Right forelimb (tissue), 1 donor: ENCODE results near the gene SRRM2.
A peak's percentile ranks its signal among the peaks of the same experiment; 100 is the strongest.
"Not testable (repeated sequence)": the region's sequence is repeated elsewhere in the genome, so short reads cannot be mapped to it uniquely, and the experiment has no call there.

ENCODE experiments used
- DNase-seq: peaks from one replicate; pipeline ENCODE4 v3.0.0-alpha.2; 2018

SRRM2 gene

DNA sequence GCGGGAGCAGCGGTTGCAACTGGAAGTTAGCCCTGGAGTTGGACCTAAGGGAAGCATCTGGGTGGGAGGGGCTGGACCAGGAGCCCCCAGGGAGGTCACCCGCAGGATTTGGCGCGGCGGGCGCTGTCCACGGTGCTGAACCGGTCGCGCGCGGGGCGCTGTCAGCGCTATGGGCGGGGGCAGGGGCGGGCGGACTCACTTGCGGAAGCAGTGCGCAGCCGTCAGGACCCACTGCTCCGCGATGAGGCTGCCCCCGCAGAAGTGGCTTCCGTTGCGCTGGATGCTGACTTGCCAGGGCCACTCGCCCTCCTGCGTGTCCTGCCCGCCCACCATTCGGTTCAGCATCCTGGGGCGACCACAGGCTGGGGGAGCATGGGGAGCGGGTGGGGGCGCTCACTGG is 36.9 kb upstream of the SRRM2 start:
- DNase-seq, result peak; percentile 81

DNA sequence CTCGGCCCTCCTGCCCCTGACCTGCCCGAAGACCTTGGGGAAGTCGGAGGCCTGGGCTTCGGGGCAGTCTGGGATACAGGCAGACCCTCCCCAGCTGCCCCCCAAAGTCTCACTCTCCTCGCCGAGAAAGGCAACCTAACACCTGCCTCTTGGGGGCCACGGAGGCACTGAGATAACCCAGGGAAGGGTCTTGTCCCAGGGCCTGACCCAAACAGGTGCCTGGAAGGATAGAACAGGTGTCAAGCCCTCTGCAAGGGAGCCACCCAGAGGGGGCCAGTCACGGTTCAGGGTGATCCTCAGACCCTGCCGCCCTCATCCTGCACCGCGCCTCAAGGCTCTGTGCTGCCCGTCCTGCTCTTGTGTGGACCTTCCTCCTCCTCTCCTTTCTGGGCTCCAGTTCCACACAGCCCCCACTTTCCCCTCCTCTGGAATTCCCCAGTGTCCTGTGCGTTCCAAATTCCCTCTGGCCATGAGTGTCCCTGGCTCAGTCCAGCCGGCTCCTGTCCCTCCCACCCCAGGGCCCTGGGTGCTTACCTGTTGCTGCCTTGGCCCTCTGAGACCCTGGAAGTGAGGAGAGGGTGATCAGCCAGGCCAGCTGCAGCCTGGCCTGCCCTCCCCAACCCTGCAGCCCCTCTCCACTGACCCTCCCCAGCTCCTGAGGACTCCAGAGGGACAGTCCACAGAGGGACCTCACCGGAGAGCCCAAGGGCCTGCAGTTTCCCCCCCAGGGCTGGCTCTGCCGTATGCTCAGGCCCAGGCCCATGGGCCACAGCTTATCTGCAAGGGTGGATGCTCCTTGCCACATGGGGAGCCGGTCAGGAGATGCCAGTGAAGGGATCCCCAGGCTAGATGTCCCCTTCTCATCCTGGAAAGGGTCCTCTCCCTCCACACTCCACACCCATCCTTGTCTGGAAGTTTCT is 36.2 kb upstream of the SRRM2 start:
- DNase-seq, result peak; percentile 40

DNA sequence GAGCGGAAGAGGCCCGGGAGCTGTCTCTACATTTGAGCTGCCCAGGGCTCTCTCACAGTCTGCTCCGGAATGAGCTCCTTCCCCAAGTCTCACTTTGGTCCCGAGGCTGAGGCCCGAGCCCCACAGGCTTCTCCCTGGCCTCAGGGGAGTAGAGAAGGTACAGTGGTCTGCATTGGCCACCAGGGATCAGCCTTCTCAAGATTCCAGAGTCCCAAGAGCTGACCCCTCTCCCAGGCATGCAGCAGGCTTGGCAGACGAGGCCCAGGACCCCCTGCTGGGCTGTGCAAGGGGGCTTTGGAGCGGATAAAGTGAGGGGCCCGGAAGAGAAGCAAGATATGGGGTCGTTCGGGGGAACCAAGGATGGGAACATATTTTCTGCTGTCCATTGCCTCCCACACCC is 35.5 kb upstream of the SRRM2 start:
- DNase-seq, result no peak

GRCh38 chr16:2717383-2718263 is 34.8 kb upstream of the SRRM2 start:
- DNase-seq, result no peak

DNA sequence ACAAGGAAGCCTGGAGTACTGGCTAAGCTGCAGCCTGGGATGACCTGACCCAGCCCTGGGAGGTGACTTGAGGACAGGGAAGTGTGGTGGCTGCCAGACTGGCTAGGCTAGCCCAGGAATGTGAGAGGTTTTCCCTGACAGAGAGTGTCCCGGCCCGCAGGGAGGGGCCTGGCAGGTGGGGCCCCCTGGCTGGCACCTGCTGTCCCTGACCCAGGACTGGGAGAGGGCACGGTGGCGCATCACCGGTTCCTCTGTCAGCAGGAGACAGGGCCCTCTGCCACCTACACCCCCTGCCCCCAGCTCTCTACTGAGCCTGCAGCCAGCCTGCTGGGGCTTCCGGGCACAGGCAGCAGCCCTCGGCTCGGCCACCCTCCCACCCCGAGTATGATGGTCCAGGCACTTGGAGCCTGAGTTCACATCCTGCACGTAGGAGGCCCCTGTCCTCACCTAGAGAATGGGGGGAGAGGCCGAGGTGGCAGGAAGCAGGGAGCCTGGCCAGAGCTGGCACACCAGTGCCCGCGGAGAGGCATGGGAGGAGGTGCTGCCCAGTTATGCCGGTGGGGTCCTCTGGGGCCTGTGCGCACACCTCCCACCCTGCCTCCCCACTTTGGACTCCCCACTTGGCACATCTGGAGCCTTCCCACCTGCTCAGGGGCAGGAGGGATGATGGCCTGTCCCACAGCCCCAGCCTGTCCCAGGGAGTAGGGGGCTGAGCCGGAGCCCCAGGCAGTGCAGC is 32.9 kb upstream of the SRRM2 start:
- DNase-seq, result no peak

DNA sequence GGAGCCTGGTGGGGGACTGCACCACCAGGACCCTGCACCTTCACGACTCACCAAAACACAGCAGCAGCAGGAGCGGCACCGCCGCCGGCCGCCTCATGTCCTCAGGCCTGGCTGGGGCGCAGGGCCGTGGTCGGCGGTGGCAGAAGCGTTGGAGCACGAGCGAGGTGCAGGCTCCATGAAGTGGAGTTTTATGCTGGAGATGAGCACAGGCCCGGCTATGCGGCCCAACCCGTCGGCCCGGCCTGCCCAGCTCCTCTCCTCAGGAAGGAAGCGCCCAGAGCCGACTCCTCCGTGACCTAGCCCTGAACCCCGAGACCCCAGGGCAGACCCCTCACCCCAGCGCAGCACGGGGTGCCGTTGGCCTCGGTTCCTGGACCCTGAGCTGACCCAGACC is 32.4 kb upstream of the SRRM2 start, which contains the start of gene PRSS27:
Gene PRSS27, minus strand, starts transcription at position 161 of the 394 bp plus-strand sequence. Its CDS starts 64 bp downstream, at position 97.
- no peak for DNase-seq

DNA sequence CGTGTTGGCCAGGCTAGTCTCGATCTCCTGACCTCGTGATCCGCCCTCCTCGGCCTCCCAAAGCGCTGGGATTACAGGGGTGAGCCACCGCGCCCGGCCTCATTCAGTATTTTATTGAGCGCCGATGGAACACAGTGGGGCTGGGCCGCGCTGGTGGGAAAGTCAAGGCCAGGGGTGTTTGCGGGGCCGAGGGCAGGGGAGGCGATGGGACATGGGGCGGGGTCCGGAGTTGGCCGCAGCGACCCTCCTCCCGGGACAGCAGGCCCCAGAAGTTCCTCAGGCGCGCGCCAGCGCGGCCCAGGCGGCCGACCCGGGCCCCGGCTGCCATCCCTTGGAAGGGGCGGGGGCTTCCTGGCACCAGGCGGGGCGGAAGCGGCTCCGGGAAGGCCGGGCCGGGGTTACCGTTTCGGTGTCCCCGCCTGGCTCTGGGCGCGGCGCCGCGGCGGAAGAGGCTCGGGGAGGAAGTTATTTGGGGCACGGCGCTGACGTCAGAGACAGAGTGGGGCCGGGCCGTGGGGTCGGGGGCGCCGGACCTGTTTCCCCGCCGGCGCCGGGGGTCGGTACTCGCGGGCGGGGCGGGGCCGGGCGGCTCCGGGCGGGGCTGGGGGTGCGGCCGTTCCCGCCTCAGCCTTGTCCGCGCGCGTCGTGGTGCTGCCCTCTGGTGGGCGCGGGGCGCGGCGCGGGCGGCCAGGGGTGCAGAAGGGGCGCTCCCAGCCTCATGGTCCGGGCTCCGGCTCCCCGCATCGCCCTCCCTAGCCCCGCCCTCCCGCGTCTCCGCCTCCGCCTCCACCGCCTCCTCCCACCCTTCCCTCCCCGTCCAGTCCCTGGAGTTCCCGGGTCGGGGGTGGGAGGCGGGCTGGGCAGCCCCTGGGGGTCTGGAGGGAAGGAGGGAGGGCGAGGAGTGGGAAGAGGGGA is 31.5 kb upstream of the SRRM2 start:
- DNase-seq, result peak; percentile 90

GRCh38 chr16:2721634-2722173 is 30.7 kb upstream of the SRRM2 start:
- not testable (repeated sequence) for DNase-seq

GRCh38 chr16:2724088-2724676 is 28.3 kb upstream of the SRRM2 start:
- no peak for DNase-seq

DNA sequence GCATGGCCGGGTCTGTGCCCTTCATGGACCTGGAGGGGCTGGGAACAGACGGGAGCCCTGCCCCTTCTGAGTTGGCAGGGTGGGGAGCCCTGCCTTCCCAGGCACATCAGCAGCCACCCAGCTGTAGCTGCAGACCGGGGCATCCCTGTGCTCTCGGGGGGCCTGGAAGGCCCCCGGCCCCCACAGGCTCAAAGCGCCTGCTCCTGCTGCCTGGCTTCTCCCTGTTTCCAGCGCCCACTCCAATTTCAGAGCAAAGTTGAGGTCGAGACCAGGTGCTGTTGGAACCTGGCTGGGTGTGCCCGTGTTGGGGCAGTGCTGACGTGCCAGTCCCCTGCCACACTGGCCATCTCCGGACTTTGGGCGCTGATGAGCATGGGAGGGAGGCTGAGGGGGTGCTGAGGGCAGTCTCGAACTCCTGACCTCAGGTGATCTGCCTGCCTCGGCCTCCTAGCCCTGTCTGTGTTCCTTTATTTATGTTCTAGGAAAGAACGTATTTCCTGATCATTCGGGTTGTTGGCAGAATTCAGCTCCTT is 27.6 kb upstream of the SRRM2 start:
- DNase-seq, result no peak

- no peak for DNase-seq
These were observed 25.5 kb upstream of the SRRM2 start for GRCh38 chr16:2726923-2727322.

DNA sequence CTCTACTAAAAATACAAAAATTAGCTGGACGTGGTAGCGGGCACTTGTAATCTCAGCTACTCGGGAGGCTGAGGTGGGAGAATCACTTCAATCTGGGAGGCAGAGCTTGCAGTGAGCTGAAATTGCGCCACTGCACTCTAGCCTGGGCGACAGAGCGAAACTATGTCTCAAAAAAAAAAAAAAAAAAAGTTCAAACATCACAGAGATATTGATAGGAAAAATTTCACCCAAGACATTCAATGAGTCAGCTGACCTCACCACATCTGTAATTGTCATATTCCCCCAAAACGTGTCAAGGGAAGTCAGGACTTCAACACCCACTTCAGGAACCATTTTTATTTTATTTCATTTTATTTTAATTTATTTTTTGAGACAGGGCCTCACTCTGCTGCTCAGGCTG is 24.4 kb upstream of the SRRM2 start:
- no peak for DNase-seq

- DNase-seq, result no peak
These were observed 17.5 kb upstream of the SRRM2 start for GRCh38 chr16:2734844-2735515.

GRCh38 chr16:2736476-2737237 is 15.8 kb upstream of the SRRM2 start:
- no peak for DNase-seq

DNA sequence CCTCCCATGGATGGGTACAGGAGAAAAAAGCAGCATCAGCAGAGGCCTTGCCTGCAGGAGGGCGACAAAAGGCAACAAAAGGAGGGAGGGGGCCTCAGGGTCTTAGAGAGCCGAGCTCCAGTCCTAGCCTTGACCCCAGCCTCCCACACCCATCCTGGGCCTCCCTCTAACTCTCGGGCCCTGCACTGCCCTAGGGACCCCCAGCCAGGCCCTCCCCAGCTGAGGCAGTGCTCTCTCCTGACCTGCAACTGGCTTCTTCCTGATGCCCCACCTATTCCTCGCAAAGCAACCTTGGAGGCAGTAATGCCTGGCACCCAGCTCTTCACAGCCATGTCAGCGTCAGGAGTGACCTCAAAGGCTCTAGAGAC is 15.2 kb upstream of the SRRM2 start:
- no peak for DNase-seq

DNA sequence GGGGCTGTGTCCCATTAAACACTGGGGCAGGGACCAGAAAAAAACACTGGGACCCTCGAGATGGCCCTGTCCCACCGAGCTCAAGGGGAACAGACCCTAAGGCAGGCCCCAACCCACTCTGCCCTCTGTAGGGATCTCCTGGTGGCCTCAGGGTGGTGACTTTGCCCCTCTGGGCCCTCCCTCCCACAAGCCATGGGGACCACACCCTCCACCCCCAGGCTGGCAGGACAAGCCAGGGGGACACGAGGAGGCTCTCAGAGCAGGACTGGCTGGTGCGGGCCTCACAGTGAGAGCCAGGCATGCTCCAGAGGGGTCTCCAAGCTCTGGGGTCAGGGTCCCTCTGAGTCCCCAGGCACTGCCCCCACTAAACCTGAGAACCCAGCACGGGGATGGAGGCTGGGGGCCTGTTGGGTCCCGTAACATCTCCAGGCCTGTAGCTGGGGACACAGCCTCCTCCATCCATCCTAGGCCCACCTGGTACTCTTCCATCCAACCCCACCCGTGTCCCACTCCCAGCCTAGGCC is 14.5 kb upstream of the SRRM2 start:
- no peak for DNase-seq

GRCh38 chr16:2738615-2739014 is 13.8 kb upstream of the SRRM2 start:
- no peak for DNase-seq

GRCh38 chr16:2739625-2740430 is 12.6 kb upstream of the SRRM2 start:
- no peak for DNase-seq
